K562 (cell line): Measurements from ENCODE around the gene OSBPL3. TPM values are rescaled to one million over a fixed set of nuclear protein-coding genes. Genes with fewer than 3 reads are reported as not detected.

Experiments
- ATAC-seq: fragments of 200-7000 bp; cut with Tn5 transposase; 3 replicates; pipeline ENCODE4 v1.9.1; 2020; ENCODE audit warnings: moderate library complexity
- BruUV-seq: library from RNA; stranded (reverse); fragments of 400-500 nt; replicated peaks from 2 replicates; lab custom pipeline; 2021; lab: Mats Ljungman, UMichigan
- CTCF ChIA-PET: fragments of 300-600 bp; formaldehyde crosslinking; extraction: SDS; loops from one replicate; lab custom pipeline; 2021; ENCODE audit warnings: low intra/inter-chr PET ratio; lab: Yijun Ruan, JAX
- POLR2A ChIA-PET: fragments of 300-600, 350-650 bp; sonication (Branson Sonifier 250); formaldehyde crosslinking; extraction: SDS; loops from one replicate; lab custom pipeline; 2021; ENCODE audit warnings: antibody characterized with exemption, inconsistent platforms; lab: Yijun Ruan, JAX
- DNase-seq, 4 experiments: peaks; one replicate each; pipeline versions ENCODE4 v3.0.0 to v3.0.0-alpha.2; 2011 to 2018; ENCODE audit warnings: low spot score in 3 of 4, mixed read lengths in 3 of 4; ENCODE audit errors: extremely low read depth in 1 of 4
- FAIRE-seq: peaks from 2 replicates; lab custom pipeline; 2011; peaks lifted over from hg19 to GRCh38; lab: Jason Lieb, UNC
- H2AFZ ChIP-seq: 2 replicates; pipeline ENCODE4 v1.6.0; 2011; ENCODE audit warnings: low read depth, low read length, control low read depth, inconsistent platforms
- H3K27ac ChIP-seq: fragments of 200-600 bp; 3 replicates; pipeline ENCODE4 v1.8.0; 2011; ENCODE audit warnings: low read depth, mild to moderate bottlenecking, control low read depth, inconsistent platforms, low read length, moderate library complexity, mixed read lengths; ENCODE audit errors: extremely low read depth
- H3K27me3 ChIP-seq, 2 experiments: fragments of 300-600 bp in 1 of 2; 2 replicates in 1 of 2; 3 replicates in 1 of 2; pipeline versions ENCODE4 v1.6.0 to v1.8.0; 2011; ENCODE audit warnings: inconsistent platforms in 2 of 2, low read length in 2 of 2, mild to moderate bottlenecking in 1 of 2, mixed read lengths in 1 of 2, moderate library complexity in 1 of 2; ENCODE audit not compliant: control insufficient read depth in 2 of 2, insufficient read depth in 2 of 2
- H3K36me3 ChIP-seq: fragments of 300-600 bp; 3 replicates; pipeline ENCODE4 v1.8.0; 2011; ENCODE audit warnings: mild to moderate bottlenecking, low read length, inconsistent platforms; ENCODE audit not compliant: control insufficient read depth, insufficient read depth
- H3K4me1 ChIP-seq, 2 experiments: fragments of 200-600 bp in 1 of 2; replicated peaks in 1 of 2; 2 replicates in 1 of 2; 3 replicates in 1 of 2; pipeline versions ENCODE4 v1.5.1 to v1.8.0; 2011; ENCODE audit warnings: inconsistent platforms in 2 of 2, low read length in 2 of 2, mild to moderate bottlenecking in 1 of 2, mixed read lengths in 1 of 2, moderate library complexity in 1 of 2; ENCODE audit not compliant: control insufficient read depth in 2 of 2, insufficient read depth in 2 of 2
- H3K4me2 ChIP-seq: 2 replicates; pipeline ENCODE4 v1.6.1; 2011; ENCODE audit warnings: low read length, control low read depth, inconsistent platforms, mixed read lengths; ENCODE audit not compliant: insufficient read depth
- H3K4me3 ChIP-seq: fragments of 200-600 bp; sonication (generic), shearing (Covaris generic); 2 replicates; pipeline ENCODE4 v1.5.1; 2016; ENCODE audit warnings: control low read depth, inconsistent platforms
- H3K79me2 ChIP-seq: fragments of 200-600 bp; 3 replicates; pipeline ENCODE4 v1.8.0; 2011; ENCODE audit warnings: low read length, inconsistent platforms; ENCODE audit not compliant: control insufficient read depth, insufficient read depth
- H3K9ac ChIP-seq, 2 experiments: 2 replicates each; pipeline versions ENCODE4 v1.6.0 to v1.6.1; 2011; ENCODE audit warnings: low read depth in 2 of 2, low read length in 2 of 2, control low read depth in 1 of 2, inconsistent platforms in 1 of 2, mild to moderate bottlenecking in 1 of 2, mixed read lengths in 1 of 2; ENCODE audit not compliant: insufficient read depth in 1 of 2
- H3K9me1 ChIP-seq: one replicate; pipeline ENCODE4 v1.6.0; 2011; ENCODE audit warnings: inconsistent platforms, mild to moderate bottlenecking, low read length, moderate library complexity; ENCODE audit not compliant: control insufficient read depth, insufficient read depth
- H3K9me3 ChIP-seq: replicated peaks from 2 replicates; pipeline ENCODE4 v1.5.1; 2011; ENCODE audit warnings: low read depth, low read length, inconsistent platforms; ENCODE audit not compliant: control insufficient read depth, insufficient read depth
- H4K20me1 ChIP-seq: replicated peaks from 2 replicates; pipeline ENCODE4 v1.6.1; 2011; ENCODE audit warnings: low read length, inconsistent platforms, mixed read lengths; ENCODE audit not compliant: control insufficient read depth, insufficient read depth
- ASH1L ChIP-seq: fragments of 450-650 bp; IDR thresholded peaks from 2 replicates; pipeline ENCODE4 v1.6.1; 2018; ENCODE audit warnings: borderline replicate concordance, mild to moderate bottlenecking, low read depth; ENCODE audit not compliant: partially characterized antibody
- ATF1 ChIP-seq, 2 experiments: fragments of 450-650 bp in 1 of 2; IDR thresholded peaks; 2 replicates each; pipeline ENCODE4 v1.6.1; 2016; ENCODE audit warnings: missing compliant biosample characterization in 1 of 2, missing genetic modification characterization in 1 of 2
- CBX8 ChIP-seq: fragments of 200-600 bp; sonication (generic); IDR thresholded peaks from 2 replicates; pipeline ENCODE4 v1.6.1; 2012; ENCODE audit warnings: borderline replicate concordance, mixed run types, low read depth, mild to moderate bottlenecking, moderate library complexity, mixed read lengths, low read length, control low read depth, inconsistent platforms; ENCODE audit not compliant: poor library complexity, severe bottlenecking; ENCODE audit errors: extremely low read depth
- EGR1 ChIP-seq: fragments of 450-650 bp; conservative IDR thresholded peaks from 2 replicates; pipeline ENCODE4 v1.6.1; 2017; ENCODE audit warnings: mild to moderate bottlenecking
- GABPB2 ChIP-seq: fragments of 250-450 bp; sonication (Bioruptor Pico); conservative IDR thresholded peaks from 2 replicates; pipeline ENCODE4 v1.5.1; 2021; ENCODE audit warnings: mild to moderate bottlenecking
- MCM3 ChIP-seq: fragments of 450-650 bp; IDR thresholded peaks from 2 replicates; pipeline ENCODE4 v1.6.1; 2016
- MLX ChIP-seq, 2 experiments: fragments of 450-650 bp in 1 of 2; sonication (generic) in 1 of 2; formaldehyde crosslinking; conservative IDR thresholded peaks; 2 replicates each; pipeline versions ENCODE4 v1.4.0 to v1.8.1; 2020 to 2022; ENCODE audit warnings: mild to moderate bottlenecking in 1 of 2, missing genetic modification reagents in 1 of 2
- POLR2G ChIP-seq: fragments of 200-400 bp; formaldehyde crosslinking; IDR thresholded peaks from 2 replicates; pipeline ENCODE4 v1.6.1; 2017; ENCODE audit warnings: low read depth, mild to moderate bottlenecking, antibody characterized with exemption, low read length, moderate library complexity
- PURB ChIP-seq: sonication (generic); formaldehyde crosslinking; IDR thresholded peaks from 2 replicates; pipeline ENCODE4 v1.9.0; 2021; ENCODE audit warnings: low read depth, mild to moderate bottlenecking, missing genetic modification reagents
- SMAD4 ChIP-seq: fragments of 250-450 bp; sonication (Bioruptor Pico); conservative IDR thresholded peaks from 2 replicates; pipeline ENCODE4 v1.8.0; 2021; ENCODE audit warnings: inconsistent platforms, mild to moderate bottlenecking, moderate library complexity
- STAG1 ChIP-seq: sonication (generic); formaldehyde crosslinking; IDR thresholded peaks from 2 replicates; pipeline ENCODE4 v1.5.0; 2020; ENCODE audit warnings: missing genetic modification reagents, borderline replicate concordance
- ZKSCAN8 ChIP-seq: fragments of 200-800 bp; sonication (Bioruptor generic); IDR thresholded peaks from 2 replicates; pipeline ENCODE4 v1.6.1; 2016; ENCODE audit warnings: missing genetic modification characterization, missing compliant biosample characterization
- ZNF551 ChIP-seq: fragments of 250-450 bp; sonication (Bioruptor Pico); IDR thresholded peaks from 2 replicates; pipeline ENCODE4 v1.5.0; 2021; ENCODE audit warnings: mild to moderate bottlenecking, moderate library complexity
- ZNF785 ChIP-seq: fragments of 250-450 bp; sonication (Bioruptor Pico); IDR thresholded peaks from 2 replicates; pipeline ENCODE4 v1.4.0; 2020; ENCODE audit warnings: mild to moderate bottlenecking
- in situ Hi-C: fragments of 300-500 bp; cut with MboI; formaldehyde crosslinking; loops from 4 replicates; pipeline ENCODE4 v1.15.0; 2018; ENCODE audit warnings: inconsistent platforms, mixed read lengths
- intact Hi-C: fragments of 100-400 bp; cut with micrococcal nuclease; formaldehyde crosslinking; loops from 2 replicates; pipeline ENCODE4 v1.14.2; 2022
- polyA plus RNA-seq, 8 experiments: library from polyadenylated mRNA; depleted of rRNA in 4 of 8; stranded (reverse) in 5 of 8; unstranded in 3 of 8; fragments of >200 nt; fragmentation: Nextera tagmentation in 2 of 8; fragmentation: Illumina TruSeq in 1 of 8; extraction: Ambion mirVana in 2 of 8; extraction: Trizol in 1 of 8; gene quantifications; 2 replicates each; pipeline versions ENCODE4 v1.2.1 to v1.2.3, GENCODE V29; 2011 to 2014; ENCODE audit warnings: inconsistent platforms in 1 of 8, missing spikeins in 1 of 8
- total RNA-seq, 7 experiments: library from RNA; depleted of rRNA in 6 of 7; stranded (reverse); fragments of >200 nt in 6 of 7; fragmentation: Illumina TruSeq in 2 of 7; extraction: Trizol in 2 of 7; gene quantifications; 2 replicates each; pipeline versions ENCODE4 v1.2.1 to v1.2.3, GENCODE V29; 2011 to 2021; ENCODE audit warnings: low replicate concordance in 1 of 7

The OSBPL3 gene
- total and polyA plus RNA-seq, 9 of the 15 experiments (the other 6 are each of a cell fraction or from before 2014, with no cell fraction given): 4.8 to 37.2 (median 26.5) TPM

DNA sequence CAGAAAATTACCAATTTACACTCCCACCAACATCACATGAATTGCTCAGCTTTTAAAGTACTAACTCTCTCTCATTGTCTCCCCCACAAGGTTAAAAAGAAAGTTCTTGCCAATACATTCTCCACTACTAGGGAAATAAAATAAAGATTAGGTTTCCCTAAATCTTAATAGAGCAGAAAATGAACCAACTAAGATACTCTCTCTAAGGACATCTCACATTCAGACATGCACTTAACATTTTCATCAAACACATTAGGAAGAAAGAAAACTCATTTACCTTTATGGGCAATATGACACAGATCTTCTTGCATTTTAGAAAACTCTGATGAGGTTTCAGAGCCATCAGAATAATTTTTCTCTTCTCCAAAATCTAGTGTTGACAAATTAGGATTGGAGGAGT, 118.6 kb downstream of the OSBPL3 start:
- H3K27ac ChIP-seq: no peak overlapping the region
- peaks cover 72% of the 10 kb centered on the region for H3K36me3 ChIP-seq
- DNase-seq (no peak), FAIRE-seq (no peak), ATAC-seq (no peak)
- H3K9me3 ChIP-seq: peaks cover 6% of the 10 kb centered on the region; the same call in 1 of the 2 replicates
- H3K4me1 ChIP-seq: peaks cover 9 to 22% of the 10 kb centered on the region in 2 experiments; a peak in 4 of 5 replicates
- intact Hi-C loops (no loop called here), in situ Hi-C loops (no loop called here)
- no peak overlapping the region for H3K9ac ChIP-seq
- CTCF ChIA-PET: no interaction called here
- H2AFZ ChIP-seq: no peak overlapping the region
- H3K4me2 ChIP-seq: no peak overlapping the region
- no peak overlapping the region for H3K4me3 ChIP-seq
- no peak for TF ChIP-seq POLR2G
- no peak for TF ChIP-seq GABPB2 (CRISPR knock-in tag)
- TF ChIP-seq ATF1 (CRISPR knock-in tag; IDR thresholded peaks at IDR 0.05): no peak
- no peak for TF ChIP-seq ATF1 (tag; IDR thresholded peaks at IDR 0.05)
- TF ChIP-seq CBX8: no peak
- no peak for TF ChIP-seq ASH1L
- no peak for TF ChIP-seq ZKSCAN8
- no peak for TF ChIP-seq ZNF551 (CRISPR knock-in tag)
- no peak for TF ChIP-seq EGR1
- TF ChIP-seq SMAD4 (CRISPR knock-in tag): no peak
- TF ChIP-seq ZNF785 (CRISPR knock-in tag): no peak
- TF ChIP-seq MCM3: no peak
- TF ChIP-seq PURB: no peak
- no peak for TF ChIP-seq STAG1 (CRISPR knock-in tag)
- TF ChIP-seq MLX (CRISPR knock-in tag; conservative IDR thresholded peaks at IDR 0.05): no peak
- no peaks in the 10 kb centered on the region for H3K79me2 ChIP-seq
- no peaks in the 10 kb centered on the region for H4K20me1 ChIP-seq
- BruUV-seq: no TSS peak
- H3K27me3 ChIP-seq: no peaks in the 10 kb centered on the region
- no peaks in the 10 kb centered on the region for H3K9me1 ChIP-seq
- POLR2A ChIA-PET: no interaction called here
